ENCODE measurements around the gene CSTB.

- TF ChIP-seq, protein P1, sequence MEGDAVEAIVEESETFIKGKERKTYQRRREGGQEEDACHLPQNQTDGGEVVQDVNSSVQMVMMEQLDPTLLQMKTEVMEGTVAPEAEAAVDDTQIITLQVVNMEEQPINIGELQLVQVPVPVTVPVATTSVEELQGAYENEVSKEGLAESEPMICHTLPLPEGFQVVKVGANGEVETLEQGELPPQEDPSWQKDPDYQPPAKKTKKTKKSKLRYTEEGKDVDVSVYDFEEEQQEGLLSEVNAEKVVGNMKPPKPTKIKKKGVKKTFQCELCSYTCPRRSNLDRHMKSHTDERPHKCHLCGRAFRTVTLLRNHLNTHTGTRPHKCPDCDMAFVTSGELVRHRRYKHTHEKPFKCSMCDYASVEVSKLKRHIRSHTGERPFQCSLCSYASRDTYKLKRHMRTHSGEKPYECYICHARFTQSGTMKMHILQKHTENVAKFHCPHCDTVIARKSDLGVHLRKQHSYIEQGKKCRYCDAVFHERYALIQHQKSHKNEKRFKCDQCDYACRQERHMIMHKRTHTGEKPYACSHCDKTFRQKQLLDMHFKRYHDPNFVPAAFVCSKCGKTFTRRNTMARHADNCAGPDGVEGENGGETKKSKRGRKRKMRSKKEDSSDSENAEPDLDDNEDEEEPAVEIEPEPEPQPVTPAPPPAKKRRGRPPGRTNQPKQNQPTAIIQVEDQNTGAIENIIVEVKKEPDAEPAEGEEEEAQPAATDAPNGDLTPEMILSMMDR (IDR thresholded peaks at IDR 0.05): no peak
- TF ChIP-seq EZH2 (IDR thresholded peaks at IDR 0.05): no peak
Observed at GRCh38 chr21:43758811-43759210, 17.3 kb downstream of the CSTB start.
